ENCODE data around the gene FGFR3.

- no peak for TF ChIP-seq CTCF (IDR thresholded peaks at IDR 0.05)
- no peak for TF ChIP-seq POLR2A (IDR thresholded peaks at IDR 0.05)
Observed at GRCh38 chr4:1754336-1754735, 38.8 kb upstream of the FGFR3 start.

Data from Peyer's patch (tissue), 4 donors.